A673 (cell line): Measurements from ENCODE around the gene ANKHD1. TPM values are rescaled to one million over a fixed set of nuclear protein-coding genes. Genes with fewer than 3 reads are reported as not detected.
"Not testable (repeated sequence)": the region's sequence is repeated elsewhere in the genome, so short reads cannot be mapped to it uniquely, and the experiment has no call there.

ENCODE experiments used
- BruUV-seq: library from RNA; stranded (reverse); fragments of 400-500 nt; replicated peaks from 2 replicates; lab custom pipeline; 2021; lab: Mats Ljungman, UMichigan
- CTCF ChIA-PET: fragments of 300-600 bp; sonication (Branson Sonifier 250); formaldehyde crosslinking; loops from one replicate; lab custom pipeline; 2022; ENCODE audit warnings: antibody characterized with exemption; lab: Charles Lee
- POLR2A ChIA-PET: fragments of 300-600 bp; sonication (Branson Sonifier 250); formaldehyde crosslinking; loops from one replicate; lab custom pipeline; 2022; ENCODE audit warnings: antibody characterized with exemption; ENCODE audit not compliant: low non-redundant PET; lab: Charles Lee
- DNase-seq: peaks from one replicate; pipeline ENCODE4 v3.0.0-alpha.2; 2015; ENCODE audit warnings: low spot score
- H3K27ac ChIP-seq: fragments of 200-600 bp; sonication (generic); 2 replicates; pipeline ENCODE4 v1.5.1; 2016; ENCODE audit warnings: mixed run types, low read depth, mild to moderate bottlenecking, mixed read lengths, antibody characterized with exemption, low read length; ENCODE audit not compliant: poor library complexity, severe bottlenecking
- H3K27me3 ChIP-seq: fragments of 200-600 bp; sonication (generic); replicated peaks from 2 replicates; pipeline ENCODE4 v1.6.1; 2017; ENCODE audit warnings: mixed run types, low read depth, mild to moderate bottlenecking, mixed read lengths, antibody characterized with exemption, low read length; ENCODE audit not compliant: insufficient read depth, poor library complexity
- H3K36me3 ChIP-seq: fragments of 200-600 bp; sonication (generic); 2 replicates; pipeline ENCODE4 v1.6.1; 2016; ENCODE audit warnings: mixed run types, mild to moderate bottlenecking, mixed read lengths, antibody characterized with exemption, low read length; ENCODE audit not compliant: insufficient read depth, poor library complexity, severe bottlenecking
- H3K4me1 ChIP-seq: fragments of 200-600 bp; sonication (generic); 2 replicates; pipeline ENCODE4 v1.6.1; 2017; ENCODE audit warnings: mixed run types, mild to moderate bottlenecking, mixed read lengths, antibody characterized with exemption, low read length; ENCODE audit not compliant: insufficient read depth, poor library complexity, severe bottlenecking
- H3K4me3 ChIP-seq: fragments of 200-600 bp; sonication (generic); 2 replicates; pipeline ENCODE4 v1.5.1; 2016; ENCODE audit warnings: low read depth, mixed run types, mild to moderate bottlenecking, mixed read lengths, low read length; ENCODE audit not compliant: poor library complexity, severe bottlenecking
- H3K9me3 ChIP-seq: fragments of 200-600 bp; sonication (generic); 2 replicates; pipeline ENCODE4 v1.6.1; 2016; ENCODE audit warnings: mixed run types, low read depth, mild to moderate bottlenecking, mixed read lengths, antibody characterized with exemption, low read length; ENCODE audit not compliant: poor library complexity, severe bottlenecking
- EZH2 ChIP-seq: fragments of 200-600 bp; sonication (generic); IDR thresholded peaks from 2 replicates; pipeline ENCODE4 v1.6.1; 2017; ENCODE audit warnings: borderline replicate concordance, low read depth, mild to moderate bottlenecking, mixed read lengths, antibody characterized with exemption, low read length; ENCODE audit not compliant: poor library complexity, severe bottlenecking
- intact Hi-C: fragments of 100-400 bp; cut with micrococcal nuclease; formaldehyde crosslinking; loops from one replicate; pipeline ENCODE4 v1.10.0; 2022; ENCODE audit not compliant: unreplicated experiment
- total RNA-seq: library from RNA; stranded (reverse); gene quantifications from 2 replicates; pipeline ENCODE4 v1.2.3, GENCODE V29; 2021
- TF ChIP-seq, protein P1 (sequence below): fragments of 300-800, 200-600 bp; sonication (generic); conservative IDR thresholded peaks from 2 replicates; pipeline ENCODE4 v1.5.1; 2017; ENCODE audit warnings: low read depth, mild to moderate bottlenecking, antibody characterized with exemption, low read length, moderate library complexity, mixed read lengths

The ANKHD1 gene
- total RNA-seq, 1 experiment from 2014 or later, result 169 TPM

DNA sequence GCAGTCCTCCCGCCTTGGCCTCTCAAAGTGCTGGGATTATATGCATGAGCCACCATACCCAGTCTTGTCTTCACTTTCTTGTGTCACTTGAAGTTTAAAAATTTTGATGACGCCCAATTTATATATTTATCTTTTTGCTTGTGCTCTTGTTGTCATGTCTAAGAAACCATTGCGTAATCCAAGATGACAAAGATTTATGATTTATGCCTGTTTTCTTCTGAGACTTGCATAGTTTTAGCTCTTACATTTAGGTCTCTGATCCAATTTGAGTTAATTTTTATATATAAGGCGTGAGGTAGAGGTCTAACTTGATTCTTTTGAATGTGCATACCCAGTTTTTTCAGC lies 18.6 kb downstream of the ANKHD1 start:
- TF ChIP-seq, protein P1, sequence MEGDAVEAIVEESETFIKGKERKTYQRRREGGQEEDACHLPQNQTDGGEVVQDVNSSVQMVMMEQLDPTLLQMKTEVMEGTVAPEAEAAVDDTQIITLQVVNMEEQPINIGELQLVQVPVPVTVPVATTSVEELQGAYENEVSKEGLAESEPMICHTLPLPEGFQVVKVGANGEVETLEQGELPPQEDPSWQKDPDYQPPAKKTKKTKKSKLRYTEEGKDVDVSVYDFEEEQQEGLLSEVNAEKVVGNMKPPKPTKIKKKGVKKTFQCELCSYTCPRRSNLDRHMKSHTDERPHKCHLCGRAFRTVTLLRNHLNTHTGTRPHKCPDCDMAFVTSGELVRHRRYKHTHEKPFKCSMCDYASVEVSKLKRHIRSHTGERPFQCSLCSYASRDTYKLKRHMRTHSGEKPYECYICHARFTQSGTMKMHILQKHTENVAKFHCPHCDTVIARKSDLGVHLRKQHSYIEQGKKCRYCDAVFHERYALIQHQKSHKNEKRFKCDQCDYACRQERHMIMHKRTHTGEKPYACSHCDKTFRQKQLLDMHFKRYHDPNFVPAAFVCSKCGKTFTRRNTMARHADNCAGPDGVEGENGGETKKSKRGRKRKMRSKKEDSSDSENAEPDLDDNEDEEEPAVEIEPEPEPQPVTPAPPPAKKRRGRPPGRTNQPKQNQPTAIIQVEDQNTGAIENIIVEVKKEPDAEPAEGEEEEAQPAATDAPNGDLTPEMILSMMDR, result no peak
- no peak for TF ChIP-seq EZH2
- Histone ChIP-seq H3K27ac (no peak overlapping the region), H3K4me3 (no peak overlapping the region), H3K9me3 (no peaks in the 10 kb centered on the region), H3K36me3 (no peaks in the 10 kb centered on the region), H3K27me3 (no peaks in the 10 kb centered on the region), H3K4me1 (peaks cover 4% of the 10 kb centered on the region)
- POLR2A ChIA-PET, result no interaction called here
- CTCF ChIA-PET, result no interaction called here
- DNase-seq, result no peak
- intact Hi-C loops, result no loop called here
- BruUV-seq, result no TSS peak

DNA sequence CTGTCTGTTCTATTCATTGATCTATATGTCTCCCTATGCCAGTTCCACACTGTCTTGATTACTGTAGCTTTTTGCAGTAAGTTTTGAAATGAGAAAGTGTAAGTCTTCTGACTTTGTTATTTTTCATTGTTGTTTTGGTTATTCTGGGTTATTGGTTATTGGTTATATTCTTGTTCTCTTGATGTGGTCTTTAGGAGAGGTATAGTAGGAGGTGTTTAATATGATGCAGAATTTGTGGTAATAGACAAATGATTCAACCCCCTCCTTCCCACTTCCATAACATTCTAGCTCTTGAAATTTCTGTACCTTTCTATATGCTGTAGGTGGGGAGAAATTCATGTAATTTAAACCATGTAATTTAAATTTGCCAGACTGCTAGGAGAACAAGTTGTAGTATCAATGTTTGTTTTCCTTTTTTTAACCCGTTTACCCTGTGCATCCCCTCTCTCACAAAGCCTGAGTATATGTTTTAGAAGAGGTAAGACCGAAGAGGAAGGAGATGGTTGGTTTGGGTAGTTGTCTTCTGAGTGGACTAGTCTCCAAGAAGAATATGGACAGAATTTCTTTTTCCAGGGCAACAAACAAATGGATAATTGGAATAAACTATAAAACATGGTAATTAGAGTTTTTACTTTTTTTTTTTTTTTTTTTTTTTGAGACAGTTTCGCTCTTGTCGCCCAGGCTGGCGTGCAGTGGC lies 19.2 kb downstream of the ANKHD1 start:
- Histone ChIP-seq H3K9me3 (no peaks in the 10 kb centered on the region), H3K4me1 (peaks cover 4% of the 10 kb centered on the region), H3K27me3 (no peaks in the 10 kb centered on the region), H3K4me3 (no peak overlapping the region), H3K27ac (no peak overlapping the region), H3K36me3 (no peaks in the 10 kb centered on the region)
- CTCF ChIA-PET, result no interaction called here
- no TSS peak for BruUV-seq
- DNase-seq, result no peak
- TF ChIP-seq, protein P1, result no peak
- no peak for TF ChIP-seq EZH2
- POLR2A ChIA-PET, result no interaction called here
- intact Hi-C loops, result no loop called here

DNA sequence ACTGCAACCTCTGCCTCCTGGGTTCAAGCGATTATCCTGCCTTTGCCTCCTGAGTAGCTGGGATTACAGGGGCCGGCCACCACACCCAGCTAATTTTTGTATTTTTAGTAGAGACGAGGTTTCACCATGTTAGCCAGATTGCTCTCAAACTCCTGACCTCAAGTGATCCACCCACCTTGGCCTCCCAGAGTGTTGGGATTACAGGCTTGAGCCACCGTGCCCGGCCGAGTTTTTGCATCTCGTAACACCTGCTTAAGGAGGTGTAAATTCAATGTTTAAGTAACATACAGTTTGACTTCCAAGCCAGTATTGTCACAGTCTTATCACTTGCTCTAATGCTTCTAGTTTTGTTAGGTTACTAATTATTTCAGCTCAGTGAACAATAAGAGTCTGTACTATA lies 19.7 kb downstream of the ANKHD1 start:
- POLR2A ChIA-PET, H3K4me3 ChIP-seq, H3K27ac ChIP-seq, BruUV-seq, H3K27me3 ChIP-seq, H3K9me3 ChIP-seq, H3K4me1 ChIP-seq, CTCF ChIA-PET, DNase-seq, H3K36me3 ChIP-seq, intact Hi-C loops: not testable (repeated sequence)

DNA sequence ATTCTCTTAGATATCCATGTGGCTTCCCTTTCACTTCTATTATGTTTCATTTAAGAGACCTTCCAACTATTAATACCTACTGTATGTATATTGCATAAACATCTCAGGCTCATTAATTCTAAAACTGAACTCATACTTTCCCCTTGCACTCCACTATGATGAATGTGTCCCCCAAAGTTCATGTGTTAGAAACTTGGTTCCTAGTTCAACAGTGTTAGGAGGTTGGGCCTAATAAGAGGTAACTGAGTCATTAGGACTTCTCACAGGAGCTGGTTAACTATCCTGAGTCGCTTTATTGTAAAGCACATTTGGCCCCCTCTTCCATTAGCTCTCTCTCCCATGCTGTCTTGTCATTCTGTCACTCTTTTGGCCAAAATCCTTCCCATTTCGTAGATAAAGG lies 22.0 kb downstream of the ANKHD1 start:
- H3K27ac ChIP-seq, result no peak overlapping the region
- ChIA-PET CTCF (no interaction called here), POLR2A (no interaction called here)
- no peaks in the 10 kb centered on the region for H3K27me3 ChIP-seq
- no TSS peak for BruUV-seq
- no peaks in the 10 kb centered on the region for H3K36me3 ChIP-seq
- no peaks in the 10 kb centered on the region for H3K9me3 ChIP-seq
- intact Hi-C loops, result no loop called here
- DNase-seq, result no peak
- peaks cover 4% of the 10 kb centered on the region for H3K4me1 ChIP-seq
- TF ChIP-seq, protein P1, result no peak
- TF ChIP-seq EZH2, result no peak
- H3K4me3 ChIP-seq, result no peak overlapping the region
